ENCODE results near the gene CPXM1. TPM values are rescaled to one million over a fixed set of nuclear protein-coding genes. Genes with fewer than 3 reads are reported as not detected.
"Not testable (repeated sequence)": the region's sequence is repeated elsewhere in the genome, so short reads cannot be mapped to it uniquely, and the experiment has no call there.

The CPXM1 gene
- total RNA-seq, 1 experiment from 2014 or later = not detected

DNA sequence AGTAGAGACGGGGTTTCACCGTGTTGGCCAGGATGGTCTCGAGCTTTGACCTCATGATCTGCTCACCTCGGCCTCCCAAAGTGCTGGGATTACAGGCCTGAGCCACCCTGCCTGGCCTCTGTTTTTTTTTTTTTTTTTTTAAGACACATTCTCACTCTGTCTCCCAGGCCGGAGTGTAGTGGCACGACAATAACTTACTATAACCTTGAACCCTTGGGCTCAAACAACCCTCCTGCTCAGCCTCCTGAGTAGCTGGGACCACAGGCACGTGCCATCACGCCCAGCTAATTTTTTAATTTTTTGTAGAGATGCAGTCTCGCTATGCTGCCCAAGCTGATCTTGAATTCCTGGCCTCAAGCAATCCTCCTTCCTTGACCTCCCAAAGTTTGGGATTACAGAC, 26.6 kb downstream of the CPXM1 start:
- H3K4me1 ChIP-seq = no peaks in the 10 kb centered on the region
- intact Hi-C loops (cut with micrococcal nuclease; ENCODE audit: unreplicated experiment) = no loop called here
- H3K4me3 Mint-ChIP-seq (ENCODE audit: unreplicated experiment) = no peak overlapping the region
- TF ChIP-seq, protein P1, sequence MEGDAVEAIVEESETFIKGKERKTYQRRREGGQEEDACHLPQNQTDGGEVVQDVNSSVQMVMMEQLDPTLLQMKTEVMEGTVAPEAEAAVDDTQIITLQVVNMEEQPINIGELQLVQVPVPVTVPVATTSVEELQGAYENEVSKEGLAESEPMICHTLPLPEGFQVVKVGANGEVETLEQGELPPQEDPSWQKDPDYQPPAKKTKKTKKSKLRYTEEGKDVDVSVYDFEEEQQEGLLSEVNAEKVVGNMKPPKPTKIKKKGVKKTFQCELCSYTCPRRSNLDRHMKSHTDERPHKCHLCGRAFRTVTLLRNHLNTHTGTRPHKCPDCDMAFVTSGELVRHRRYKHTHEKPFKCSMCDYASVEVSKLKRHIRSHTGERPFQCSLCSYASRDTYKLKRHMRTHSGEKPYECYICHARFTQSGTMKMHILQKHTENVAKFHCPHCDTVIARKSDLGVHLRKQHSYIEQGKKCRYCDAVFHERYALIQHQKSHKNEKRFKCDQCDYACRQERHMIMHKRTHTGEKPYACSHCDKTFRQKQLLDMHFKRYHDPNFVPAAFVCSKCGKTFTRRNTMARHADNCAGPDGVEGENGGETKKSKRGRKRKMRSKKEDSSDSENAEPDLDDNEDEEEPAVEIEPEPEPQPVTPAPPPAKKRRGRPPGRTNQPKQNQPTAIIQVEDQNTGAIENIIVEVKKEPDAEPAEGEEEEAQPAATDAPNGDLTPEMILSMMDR (IDR thresholded peaks at IDR 0.05; ENCODE audit: insufficient read depth in 1 of 2, low read depth in 1 of 2, low read length in 1 of 2, severe bottlenecking in 1 of 2, unreplicated experiment in 1 of 2) = no peak
- no peaks in the 10 kb centered on the region for H3K36me3 ChIP-seq (ENCODE audit: control insufficient read depth, insufficient read depth, low read length)
- H3K27me3 ChIP-seq (replicated peaks; ENCODE audit: control insufficient read depth, insufficient read depth, low read length) = no peaks in the 10 kb centered on the region
- H3K9me3 ChIP-seq = no peaks in the 10 kb centered on the region
- no peak overlapping the region for H3K4me3 ChIP-seq (ENCODE audit: low read depth, low read length)
- H3K9me3 Mint-ChIP-seq (ENCODE audit: unreplicated experiment) = no peaks in the 10 kb centered on the region
- no peak for DNase-seq
- ChIA-PET CTCF (interaction anchor here (0.7 kb wide), 1 partner anchor 19 kb away, joined by 3 read pairs; no protein-coding TSS in a partner anchor), POLR2A (no interaction called here)
- peaks cover 5% of the 10 kb centered on the region for H3K27me3 Mint-ChIP-seq (ENCODE audit: insufficient read depth, unreplicated experiment)
- H3K36me3 Mint-ChIP-seq (ENCODE audit: insufficient read depth, unreplicated experiment) = no peaks in the 10 kb centered on the region
- no peak overlapping the region for H3K27ac Mint-ChIP-seq (ENCODE audit: unreplicated experiment)
- no peaks in the 10 kb centered on the region for H3K4me1 Mint-ChIP-seq (ENCODE audit: low read depth, unreplicated experiment)
- no TSS peak for BruUV-seq (replicated peaks)

DNA sequence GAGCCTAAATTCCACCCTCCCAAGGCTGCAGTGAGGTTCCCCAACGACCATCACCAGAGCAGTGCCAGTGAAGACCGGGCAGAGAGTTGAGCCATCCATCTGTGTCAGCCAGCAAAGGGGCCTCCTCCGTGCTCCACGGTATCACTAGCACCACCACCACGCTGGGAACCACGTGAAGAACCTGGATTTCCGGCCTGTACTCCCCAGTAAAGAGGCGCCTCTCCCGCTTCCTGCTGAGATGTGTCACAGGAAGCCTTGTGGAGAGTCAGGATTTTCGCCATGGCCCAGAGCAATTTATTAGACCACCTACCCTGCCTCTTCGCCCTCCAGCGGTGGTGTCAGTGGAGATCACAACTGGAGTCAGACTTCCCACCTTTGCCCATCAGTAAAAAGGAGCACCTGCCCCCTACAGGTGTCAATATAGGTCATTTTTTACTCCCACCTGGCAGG, 28.8 kb downstream of the CPXM1 start:
- ChIA-PET POLR2A (no interaction called here), CTCF (no interaction called here)
- H3K27ac Mint-ChIP-seq (ENCODE audit: unreplicated experiment) = no peak overlapping the region
- H3K27me3 Mint-ChIP-seq (ENCODE audit: insufficient read depth, unreplicated experiment) = peaks cover 14% of the 10 kb centered on the region
- H3K36me3 Mint-ChIP-seq (ENCODE audit: insufficient read depth, unreplicated experiment) = no peaks in the 10 kb centered on the region
- no peak overlapping the region for H3K4me3 ChIP-seq (ENCODE audit: low read depth, low read length)
- H3K36me3 ChIP-seq (ENCODE audit: control insufficient read depth, insufficient read depth, low read length) = no peaks in the 10 kb centered on the region
- no peaks in the 10 kb centered on the region for H3K4me1 Mint-ChIP-seq (ENCODE audit: low read depth, unreplicated experiment)
- H3K4me3 Mint-ChIP-seq (ENCODE audit: unreplicated experiment) = no peak overlapping the region
- no TSS peak for BruUV-seq (replicated peaks)
- no peaks in the 10 kb centered on the region for H3K9me3 ChIP-seq
- TF ChIP-seq, protein P1 (IDR thresholded peaks at IDR 0.05; ENCODE audit: insufficient read depth in 1 of 2, low read depth in 1 of 2, low read length in 1 of 2, severe bottlenecking in 1 of 2, unreplicated experiment in 1 of 2) = no peak
- intact Hi-C loops (cut with micrococcal nuclease; ENCODE audit: unreplicated experiment) = no loop called here
- no peaks in the 10 kb centered on the region for H3K4me1 ChIP-seq
- no peaks in the 10 kb centered on the region for H3K27me3 ChIP-seq (replicated peaks; ENCODE audit: control insufficient read depth, insufficient read depth, low read length)
- H3K9me3 Mint-ChIP-seq (ENCODE audit: unreplicated experiment) = no peaks in the 10 kb centered on the region
- DNase-seq = no peak

DNA sequence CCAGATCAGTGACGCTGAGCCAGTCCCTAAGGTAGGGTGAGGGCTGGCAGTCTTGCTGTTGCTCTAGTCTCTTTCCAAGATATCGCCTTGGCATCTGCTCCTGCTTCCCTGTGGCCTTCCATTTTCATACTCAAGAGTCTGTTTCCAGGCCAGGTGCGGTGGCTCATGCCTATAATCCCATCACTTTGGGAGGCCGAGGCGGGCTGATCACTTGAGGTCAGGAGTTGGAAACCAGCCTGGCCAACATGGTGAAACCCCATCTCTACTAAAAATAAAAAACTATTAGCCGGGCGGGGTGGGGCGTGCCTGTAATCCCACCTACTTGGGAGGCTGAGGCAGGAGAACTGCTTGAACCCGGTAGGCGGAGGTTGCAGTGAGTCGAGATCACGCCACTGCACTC, 30.3 kb downstream of the CPXM1 start:
- H3K27ac Mint-ChIP-seq (ENCODE audit: unreplicated experiment); BruUV-seq (replicated peaks); DNase-seq; POLR2A ChIA-PET; CTCF ChIA-PET; H3K9me3 Mint-ChIP-seq (ENCODE audit: unreplicated experiment); H3K4me3 Mint-ChIP-seq (ENCODE audit: unreplicated experiment); H3K36me3 ChIP-seq (ENCODE audit: control insufficient read depth, insufficient read depth, low read length); H3K4me1 Mint-ChIP-seq (ENCODE audit: low read depth, unreplicated experiment); H3K4me1 ChIP-seq; H3K4me3 ChIP-seq (ENCODE audit: low read depth, low read length); intact Hi-C loops (cut with micrococcal nuclease; ENCODE audit: unreplicated experiment); H3K9me3 ChIP-seq; H3K27me3 ChIP-seq (replicated peaks; ENCODE audit: control insufficient read depth, insufficient read depth, low read length); H3K36me3 Mint-ChIP-seq (ENCODE audit: insufficient read depth, unreplicated experiment): not testable (repeated sequence)
- peaks cover 12% of the 10 kb centered on the region for H3K27me3 Mint-ChIP-seq (ENCODE audit: insufficient read depth, unreplicated experiment)

DNA sequence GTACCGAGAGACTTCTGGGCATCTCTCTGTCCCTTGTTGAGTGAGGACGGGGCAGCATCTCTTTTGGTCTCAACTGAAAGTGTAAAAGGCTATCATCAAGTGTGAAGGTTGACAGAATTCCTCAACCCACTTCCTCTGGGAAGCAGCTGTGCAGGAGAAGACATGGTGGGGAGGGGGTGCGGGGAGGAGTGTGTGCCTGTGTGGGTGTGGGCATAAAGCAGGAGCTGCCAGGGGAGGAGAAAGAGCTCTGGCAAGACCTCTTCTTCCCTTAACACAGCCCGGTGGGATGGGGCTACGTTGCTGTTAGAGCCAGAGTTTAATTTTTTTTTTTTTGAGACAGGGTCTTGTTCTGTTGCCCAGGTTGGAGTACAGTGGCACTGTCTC, 31.8 kb downstream of the CPXM1 start:
- BruUV-seq (replicated peaks) = no TSS peak

More for the DNA sequence above, 31.8 kb downstream of the CPXM1 start:
- no peak overlapping the region for H3K27ac Mint-ChIP-seq (ENCODE audit: unreplicated experiment)
- intact Hi-C loops (cut with micrococcal nuclease; ENCODE audit: unreplicated experiment) = no loop called here
- no peak overlapping the region for H3K4me3 ChIP-seq (ENCODE audit: low read depth, low read length)
- no peaks in the 10 kb centered on the region for H3K4me1 ChIP-seq
- TF ChIP-seq, protein P1 (IDR thresholded peaks at IDR 0.05; ENCODE audit: insufficient read depth in 1 of 2, low read depth in 1 of 2, low read length in 1 of 2, severe bottlenecking in 1 of 2, unreplicated experiment in 1 of 2) = no peak
- H3K36me3 Mint-ChIP-seq (ENCODE audit: insufficient read depth, unreplicated experiment) = no peaks in the 10 kb centered on the region
- H3K4me1 Mint-ChIP-seq (ENCODE audit: low read depth, unreplicated experiment) = no peaks in the 10 kb centered on the region
- peaks cover 13% of the 10 kb centered on the region for H3K27me3 Mint-ChIP-seq (ENCODE audit: insufficient read depth, unreplicated experiment)
- DNase-seq = no peak
- H3K9me3 ChIP-seq = no peaks in the 10 kb centered on the region; the same call in 1 of the 2 replicates
- ChIA-PET POLR2A (no interaction called here), CTCF (no interaction called here)
- H3K36me3 ChIP-seq (ENCODE audit: control insufficient read depth, insufficient read depth, low read length) = no peaks in the 10 kb centered on the region
- no peak overlapping the region for H3K4me3 Mint-ChIP-seq (ENCODE audit: unreplicated experiment)
- H3K9me3 Mint-ChIP-seq (ENCODE audit: unreplicated experiment) = no peaks in the 10 kb centered on the region
- H3K27me3 ChIP-seq (replicated peaks; ENCODE audit: control insufficient read depth, insufficient read depth, low read length) = no peaks in the 10 kb centered on the region

Data from Caco-2 (cell line).